DOHH2 (cell line): ENCODE results near the gene MEIS3.

ENCODE experiments used
- H3F3A ChIP-seq: fragments of 200-600 bp; sonication (generic), shearing (Covaris generic); 2 replicates; pipeline ENCODE4 v1.6.0; 2016; ENCODE audit warnings: antibody characterized with exemption, mild to moderate bottlenecking; ENCODE audit not compliant: control insufficient read depth, insufficient read depth
- H3K27ac ChIP-seq: fragments of 200-600 bp; sonication (generic); 2 replicates; pipeline ENCODE4 v1.5.1; 2014; ENCODE audit warnings: low read depth, mild to moderate bottlenecking, low read length, moderate library complexity
- H3K27me3 ChIP-seq: fragments of 200-600 bp; sonication (generic); 2 replicates; pipeline ENCODE4 v1.6.1; 2014; ENCODE audit warnings: mild to moderate bottlenecking, low read length, mixed read lengths; ENCODE audit not compliant: control insufficient read depth
- H3K36me3 ChIP-seq: fragments of 200-600 bp; sonication (generic); 2 replicates; pipeline ENCODE4 v1.6.1; 2014; ENCODE audit warnings: mild to moderate bottlenecking, low read length, moderate library complexity, mixed read lengths; ENCODE audit not compliant: control insufficient read depth
- H3K4me1 ChIP-seq: fragments of 200-600 bp; sonication (generic); 2 replicates; pipeline ENCODE4 v1.6.1; 2014; ENCODE audit warnings: mild to moderate bottlenecking, low read length, mixed read lengths; ENCODE audit not compliant: control insufficient read depth
- H3K4me2 ChIP-seq: fragments of 200-600 bp; sonication (generic); 2 replicates; pipeline ENCODE4 v1.6.0; 2014; ENCODE audit warnings: mild to moderate bottlenecking, low read length, moderate library complexity
- H3K4me3 ChIP-seq: fragments of 200-600 bp; sonication (generic); 2 replicates; pipeline ENCODE4 v1.5.1; 2014; ENCODE audit warnings: mild to moderate bottlenecking, low read length, mixed read lengths
- H3K79me2 ChIP-seq: fragments of 200-600 bp; sonication (generic); 2 replicates; pipeline ENCODE4 v1.6.1; 2014; ENCODE audit warnings: mild to moderate bottlenecking, low read length, mixed read lengths; ENCODE audit not compliant: control insufficient read depth
- H3K9me2 ChIP-seq: fragments of 200-600 bp; sonication (generic); replicated peaks from 2 replicates; pipeline ENCODE4 v1.6.1; 2014; ENCODE audit warnings: mild to moderate bottlenecking, low read length, mixed read lengths; ENCODE audit not compliant: control insufficient read depth
- H3K9me3 ChIP-seq: fragments of 200-600 bp; sonication (generic); 2 replicates; pipeline ENCODE4 v1.6.1; 2014; ENCODE audit warnings: antibody characterized with exemption, low read length, mixed read lengths; ENCODE audit not compliant: control insufficient read depth, insufficient read depth
- H4K20me1 ChIP-seq: fragments of 200-600 bp; sonication (generic); 2 replicates; pipeline ENCODE4 v1.6.0; 2014; ENCODE audit warnings: low read depth, mild to moderate bottlenecking, antibody characterized with exemption, low read length, moderate library complexity; ENCODE audit not compliant: control insufficient read depth, insufficient read depth
- EZH2phosphoT487 ChIP-seq: fragments of 200-600 bp; sonication (generic); IDR thresholded peaks from 2 replicates; pipeline ENCODE4 v1.6.1; 2017; ENCODE audit warnings: borderline replicate concordance, mild to moderate bottlenecking, antibody characterized with exemption, low read length, moderate library complexity, mixed read lengths
- TF ChIP-seq, protein P1 (sequence below): fragments of 200-600 bp; sonication (generic); IDR thresholded peaks from one replicate; pipeline ENCODE4 v1.5.1; 2014; ENCODE audit warnings: antibody characterized with exemption, mild to moderate bottlenecking, low read depth, low read length; ENCODE audit not compliant: poor library complexity, severe bottlenecking

Gene MEIS3

DNA sequence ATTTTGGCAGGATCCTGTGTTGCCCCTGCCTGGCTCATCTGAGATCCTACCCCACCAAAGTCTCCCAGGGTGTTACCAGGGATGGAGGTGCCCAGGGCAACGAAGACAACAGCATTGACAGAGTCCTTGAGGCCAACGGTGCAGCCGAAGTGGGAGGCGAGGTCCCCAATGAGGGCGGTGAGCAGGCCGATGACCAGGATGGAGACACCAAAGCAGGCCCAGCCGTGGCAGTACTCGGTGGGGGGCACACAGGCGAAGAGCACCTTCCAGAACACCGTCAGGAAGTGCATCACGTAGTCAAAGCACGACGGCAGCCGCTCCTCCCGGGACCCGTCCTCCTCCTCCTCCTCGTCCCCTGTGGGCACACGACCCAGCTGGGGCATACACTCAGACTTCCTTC, 12.8 kb upstream of the MEIS3 start:
- Histone ChIP-seq H3K4me2 (peak overlapping the region; percentile 37; the same call in 1 of the 2 replicates), H3K79me2 (no peaks in the 10 kb centered on the region), H3K27ac (no peak overlapping the region), H3F3A (peaks cover 14% of the 10 kb centered on the region), H3K9me3 (no peaks in the 10 kb centered on the region), H3K4me3 (no peak overlapping the region), H3K27me3 (no peaks in the 10 kb centered on the region), H3K4me1 (peaks cover 41% of the 10 kb centered on the region), H3K36me3 (no peaks in the 10 kb centered on the region), H4K20me1 (no peaks in the 10 kb centered on the region), H3K9me2 (no peaks in the 10 kb centered on the region)
- TF ChIP-seq, protein P1, sequence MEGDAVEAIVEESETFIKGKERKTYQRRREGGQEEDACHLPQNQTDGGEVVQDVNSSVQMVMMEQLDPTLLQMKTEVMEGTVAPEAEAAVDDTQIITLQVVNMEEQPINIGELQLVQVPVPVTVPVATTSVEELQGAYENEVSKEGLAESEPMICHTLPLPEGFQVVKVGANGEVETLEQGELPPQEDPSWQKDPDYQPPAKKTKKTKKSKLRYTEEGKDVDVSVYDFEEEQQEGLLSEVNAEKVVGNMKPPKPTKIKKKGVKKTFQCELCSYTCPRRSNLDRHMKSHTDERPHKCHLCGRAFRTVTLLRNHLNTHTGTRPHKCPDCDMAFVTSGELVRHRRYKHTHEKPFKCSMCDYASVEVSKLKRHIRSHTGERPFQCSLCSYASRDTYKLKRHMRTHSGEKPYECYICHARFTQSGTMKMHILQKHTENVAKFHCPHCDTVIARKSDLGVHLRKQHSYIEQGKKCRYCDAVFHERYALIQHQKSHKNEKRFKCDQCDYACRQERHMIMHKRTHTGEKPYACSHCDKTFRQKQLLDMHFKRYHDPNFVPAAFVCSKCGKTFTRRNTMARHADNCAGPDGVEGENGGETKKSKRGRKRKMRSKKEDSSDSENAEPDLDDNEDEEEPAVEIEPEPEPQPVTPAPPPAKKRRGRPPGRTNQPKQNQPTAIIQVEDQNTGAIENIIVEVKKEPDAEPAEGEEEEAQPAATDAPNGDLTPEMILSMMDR: no peak
- no peak for TF ChIP-seq EZH2phosphoT487

DNA sequence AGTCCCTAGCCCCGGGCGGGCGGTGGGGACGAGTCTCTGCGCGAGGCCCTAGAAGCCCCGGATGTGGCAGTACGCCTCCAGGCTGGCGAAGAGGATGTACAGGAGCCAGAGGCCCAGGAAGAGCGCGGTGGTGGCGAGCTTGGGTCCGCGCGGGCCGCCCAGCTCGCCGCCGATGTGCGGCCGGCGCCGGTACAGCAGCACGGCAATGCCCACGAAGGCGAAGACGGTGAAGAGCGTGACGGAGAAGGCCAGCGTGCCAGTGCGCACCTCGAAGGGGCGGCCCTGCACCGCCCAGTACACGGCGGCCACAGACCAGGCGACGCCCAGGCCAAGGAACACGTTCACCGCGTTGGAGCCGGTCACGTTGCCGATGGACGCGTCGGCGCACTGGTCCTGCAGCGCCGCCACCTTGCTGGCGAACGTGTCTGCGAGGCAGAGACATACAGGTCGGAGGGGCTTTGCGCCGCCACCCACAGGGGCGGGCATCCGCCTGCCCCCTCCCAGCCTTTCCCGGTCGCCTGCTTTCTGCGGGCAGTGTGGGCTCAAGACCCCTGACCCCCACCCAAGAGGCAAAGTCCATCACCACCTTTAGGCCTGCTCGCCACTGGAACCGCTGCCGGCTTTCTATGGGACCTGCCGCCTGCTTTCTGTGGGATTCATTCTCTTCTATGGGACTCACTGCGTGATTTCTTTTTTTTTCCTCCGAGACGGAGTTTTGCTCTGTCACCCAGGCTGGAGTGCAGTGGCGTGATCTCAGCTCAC, 10.9 kb upstream of the MEIS3 start:
- H3K4me2 ChIP-seq: no peak overlapping the region

GRCh38 chr19:47429140-47429793, 9.9 kb upstream of the MEIS3 start:
- Histone ChIP-seq H3K27me3 (no peaks in the 10 kb centered on the region), H3K4me3 (no peak overlapping the region), H3K4me2 (peak overlapping the region; percentile 73)

More for the DNA sequence above, 10.9 kb upstream of the MEIS3 start:
- no peaks in the 10 kb centered on the region for H4K20me1 ChIP-seq
- H3K9me3 ChIP-seq: no peaks in the 10 kb centered on the region
- no peaks in the 10 kb centered on the region for H3K36me3 ChIP-seq
- no peak overlapping the region for H3K27ac ChIP-seq
- TF ChIP-seq, protein P1: no peak
- TF ChIP-seq EZH2phosphoT487: no peak
- H3K9me2 ChIP-seq: no peaks in the 10 kb centered on the region
- H3K27me3 ChIP-seq: no peaks in the 10 kb centered on the region
- no peak overlapping the region for H3K4me3 ChIP-seq
- H3K4me1 ChIP-seq: peaks cover 41% of the 10 kb centered on the region
- H3F3A ChIP-seq: peaks cover 14% of the 10 kb centered on the region
- H3K79me2 ChIP-seq: no peaks in the 10 kb centered on the region

More at GRCh38 chr19:47429140-47429793, 9.9 kb upstream of the MEIS3 start:
- H3K27ac ChIP-seq: no peak overlapping the region
- no peaks in the 10 kb centered on the region for H4K20me1 ChIP-seq
- no peaks in the 10 kb centered on the region for H3K79me2 ChIP-seq
- H3F3A ChIP-seq: peaks cover 14% of the 10 kb centered on the region
- no peaks in the 10 kb centered on the region for H3K9me3 ChIP-seq
- peaks cover 41% of the 10 kb centered on the region for H3K4me1 ChIP-seq
- H3K36me3 ChIP-seq: no peaks in the 10 kb centered on the region
- no peaks in the 10 kb centered on the region for H3K9me2 ChIP-seq
- TF ChIP-seq, protein P1: no peak
- no peak for TF ChIP-seq EZH2phosphoT487
